Articular chondrocyte of knee joint (primary cell): ENCODE results near the gene OR8J3. TPM values are rescaled to one million over a fixed set of nuclear protein-coding genes. Genes with fewer than 3 reads are reported as not detected.

ENCODE experiments used
- small RNA-seq: library from RNA; depleted of rRNA; stranded (forward); fragments of <200 nt; gene quantifications from one replicate; pipeline ENCODE3, GENCODE V24; 2012
- total RNA-seq: library from RNA; depleted of rRNA; stranded (reverse); fragments of >200 nt; gene quantifications from 2 replicates; pipeline ENCODE4 v1.2.3, GENCODE V29; 2012

OR8J3 gene
- not detected in 2 replicates for total RNA-seq

GRCh38 chr11:56140151-56140661 is at the start of gene OR8J3:
OR8J3 (minus strand) TSS chr11:56140201; CDS start chr11:56137718, 2,483 bp downstream.

GRCh38 chr11:56176318-56176717 is 36.3 kb upstream of the OR8J3 start, which contains the start of gene OR5J2:
OR5J2 (plus strand) TSS chr11:56176618; CDS start chr11:56176618, 0 bp downstream.

GRCh38 chr11:56160217-56160616 is 20.2 kb upstream of the OR8J3 start, which contains the start of gene OR8K5:
OR8K5 (minus strand) TSS chr11:56160317; CDS start chr11:56160317, 0 bp downstream.

GRCh38 chr11:56122073-56122472 is 17.9 kb downstream of the OR8J3 start, which contains the start of gene OR8H3:
OR8H3 (plus strand) TSS chr11:56122373; CDS start chr11:56122373, 0 bp downstream.

GRCh38 chr11:56103210-56103737 is 36.7 kb downstream of the OR8J3 start, which contains the start of gene OR8H2:
OR8H2 (plus strand) TSS chr11:56103687; CDS start chr11:56105043, 1,356 bp downstream.

GRCh38 chr11:56093008-56093407 is 47.0 kb downstream of the OR8J3 start, which contains the start of gene OR8I2:
OR8I2 (plus strand) TSS chr11:56093308; CDS start chr11:56093308, 0 bp downstream.

Small RNA genes lying within 50 kb of the gene (small RNA-seq; reads per million reads assigned to genes)
- gene OR8I4P = not detected

Other genes starting within 250 kb of the OR8J3 start
- not detected in 2 replicates for gene OR5W2, start 225.6 kb downstream of the OR8J3 start, total RNA-seq
- gene OR5I1, start 203.8 kb downstream of the OR8J3 start, total RNA-seq = not detected in 2 replicates
- not detected in 2 replicates for gene OR10AG1, start 170.3 kb downstream of the OR8J3 start, total RNA-seq
- gene OR5F1, start 145.6 kb downstream of the OR8J3 start, total RNA-seq = not detected in 2 replicates
- not detected in 2 replicates for gene OR5AS1, start 112.5 kb downstream of the OR8J3 start, total RNA-seq
- gene OR8I2, start 46.9 kb downstream of the OR8J3 start, total RNA-seq = not detected in 2 replicates
- not detected in 2 replicates for gene OR8H2, start 36.5 kb downstream of the OR8J3 start, total RNA-seq
- gene OR8H3, start 17.8 kb downstream of the OR8J3 start, total RNA-seq = not detected in 2 replicates
- not detected in 2 replicates for gene OR8K5, start 20.1 kb upstream of the OR8J3 start, total RNA-seq
- not detected in 2 replicates for gene OR5J2, start 36.4 kb upstream of the OR8J3 start, total RNA-seq
- gene OR5T2, start 94.1 kb upstream of the OR8J3 start, total RNA-seq = not detected in 2 replicates
- gene OR5T3, start 112.1 kb upstream of the OR8J3 start, total RNA-seq = not detected in 2 replicates
- not detected in 2 replicates for gene OR5T1, start 134.0 kb upstream of the OR8J3 start, total RNA-seq
- not detected in 2 replicates for gene OR8H1, start 152.1 kb upstream of the OR8J3 start, total RNA-seq
- gene OR8K3, start 174.9 kb upstream of the OR8J3 start, total RNA-seq = not detected in 2 replicates
- gene OR8K1, start 205.8 kb upstream of the OR8J3 start, total RNA-seq = not detected in 2 replicates
- not detected in 2 replicates for gene OR8J1, start 214.1 kb upstream of the OR8J3 start, total RNA-seq
- gene OR8U1, start 235.4 kb upstream of the OR8J3 start, total RNA-seq = not detected in 2 replicates